ENCODE results near the gene COL28A1. TPM values are rescaled to one million over a fixed set of nuclear protein-coding genes. Genes with fewer than 3 reads are reported as not detected.

COL28A1 gene
- total and polyA plus RNA-seq, 2 of the 13 experiments (the other 11 are each of a cell fraction or from before 2014, with no cell fraction given), result 0.07 to 0.15 TPM

- H3K4me2 ChIP-seq (ENCODE audit: low read depth, low read length), result no peak overlapping the region
- DNase-seq (ENCODE audit: low spot score) (no peak), FAIRE-seq (no peak), ATAC-seq (no peak)
- CTCF ChIA-PET (ENCODE audit: low intra/inter-chr PET ratio, low total read pairs), result interaction anchor here (4.1 kb wide), 1 partner anchor 115 kb away, joined by 37 read pairs; no protein-coding TSS in a partner anchor
- in situ Hi-C loops (cut with HindIII; ENCODE audit: extremely low pct_ligation_motif_present, low pct_unique_long_range_greater_than_20kb) (loop anchor here (5.0 kb wide), 1 partner anchor 112 kb away; no protein-coding TSS in a partner anchor), intact Hi-C loops (cut with micrococcal nuclease; ENCODE audit: unreplicated experiment) (loop anchor here (1.0 to 10.0 kb wide), 2 partner anchors 115 to 434 kb away; no protein-coding TSS in a partner anchor)
- H2AFZ ChIP-seq (ENCODE audit: low read length), result no peak overlapping the region
- H3K36me3 ChIP-seq (replicated peaks in 1 of 2; ENCODE audit: control insufficient read depth in 1 of 2, insufficient read depth in 2 of 2, low read length in 2 of 2), result no peaks in the 10 kb centered on the region
- no peak overlapping the region for H3K9ac ChIP-seq (ENCODE audit: insufficient read depth, low read depth, low read length)
- H4K20me1 ChIP-seq (ENCODE audit: insufficient read depth, low read length), result no peaks in the 10 kb centered on the region
- no peaks in the 10 kb centered on the region for H3K9me3 ChIP-seq (ENCODE audit: low read length)
- BruUV-seq (replicated peaks), result no TSS peak
- H3K79me2 ChIP-seq (ENCODE audit: insufficient read depth, low read length), result no peaks in the 10 kb centered on the region
- no peak overlapping the region for H3K4me3 ChIP-seq (replicated peaks in 1 of 3; ENCODE audit: insufficient read depth in 1 of 3, low read depth in 2 of 3, low read length in 3 of 3)
- TF ChIP-seq ZNF83 (CRISPR knock-in tag; IDR thresholded peaks at IDR 0.05; ENCODE audit: borderline replicate concordance), result no peak
- TF ChIP-seq ZSCAN29 (CRISPR knock-in tag; conservative IDR thresholded peaks at IDR 0.05), result no peak
- TF ChIP-seq ESRRA (CRISPR knock-in tag; IDR thresholded peaks at IDR 0.05; ENCODE audit: low read depth), result no peak
- no peak for TF ChIP-seq ZNF121 (CRISPR knock-in tag; IDR thresholded peaks at IDR 0.05)
- no peak for TF ChIP-seq GFI1 (CRISPR knock-in tag; IDR thresholded peaks at IDR 0.05; ENCODE audit: borderline replicate concordance)
- TF ChIP-seq EED (CRISPR knock-in tag; IDR thresholded peaks at IDR 0.05), result no peak
- no peak for TF ChIP-seq ZNF550 (CRISPR knock-in tag; IDR thresholded peaks at IDR 0.05; ENCODE audit: borderline replicate concordance)
- no peak for TF ChIP-seq HBP1 (CRISPR knock-in tag; IDR thresholded peaks at IDR 0.05; ENCODE audit: low read depth)
- no peak for TF ChIP-seq DR1 (CRISPR knock-in tag; IDR thresholded peaks at IDR 0.05)
- TF ChIP-seq ZNF652 (CRISPR knock-in tag; IDR thresholded peaks at IDR 0.05; ENCODE audit: borderline replicate concordance, low read depth), result no peak
- POLR2A ChIA-PET, result no interaction called here
- peaks cover 15% of the 10 kb centered on the region for H3K4me1 ChIP-seq (ENCODE audit: insufficient read depth, low read length)
- H3K27me3 ChIP-seq (ENCODE audit: control insufficient read depth in 1 of 2, insufficient read depth in 2 of 2, low read length in 2 of 2), result no peaks in the 10 kb centered on the region
- 41% methylated on average over 4 of the region's 4 CpGs for WGBS (ENCODE audit: low lambda C conversion rate)
- no peak overlapping the region for H3K27ac ChIP-seq (ENCODE audit: extremely low read length, insufficient read depth, low read length)
Measured at GRCh38 chr7:7539152-7539551, 3.5 kb upstream of the COL28A1 start.

Data from HepG2 (cell line).